Neural progenitor cell (in vitro differentiated cells): Measurements from ENCODE around the gene SLC17A9.

Source experiments
- EZH2 ChIP-seq: fragments of 200-600 bp; sonication (generic); IDR thresholded peaks from 2 replicates; pipeline ENCODE4 v1.6.1; 2017; ENCODE audit warnings: antibody characterized with exemption, mild to moderate bottlenecking, moderate library complexity
- EZH2phosphoT487 ChIP-seq: fragments of 200-600 bp; sonication (generic); IDR thresholded peaks from 2 replicates; pipeline ENCODE4 v1.6.1; 2017; ENCODE audit warnings: antibody characterized with exemption
- TF ChIP-seq, protein P1 (sequence below): fragments of 200-600 bp; sonication (generic); IDR thresholded peaks from 2 replicates; pipeline ENCODE4 v1.5.1; 2017; ENCODE audit warnings: antibody characterized with exemption, mild to moderate bottlenecking

DNA sequence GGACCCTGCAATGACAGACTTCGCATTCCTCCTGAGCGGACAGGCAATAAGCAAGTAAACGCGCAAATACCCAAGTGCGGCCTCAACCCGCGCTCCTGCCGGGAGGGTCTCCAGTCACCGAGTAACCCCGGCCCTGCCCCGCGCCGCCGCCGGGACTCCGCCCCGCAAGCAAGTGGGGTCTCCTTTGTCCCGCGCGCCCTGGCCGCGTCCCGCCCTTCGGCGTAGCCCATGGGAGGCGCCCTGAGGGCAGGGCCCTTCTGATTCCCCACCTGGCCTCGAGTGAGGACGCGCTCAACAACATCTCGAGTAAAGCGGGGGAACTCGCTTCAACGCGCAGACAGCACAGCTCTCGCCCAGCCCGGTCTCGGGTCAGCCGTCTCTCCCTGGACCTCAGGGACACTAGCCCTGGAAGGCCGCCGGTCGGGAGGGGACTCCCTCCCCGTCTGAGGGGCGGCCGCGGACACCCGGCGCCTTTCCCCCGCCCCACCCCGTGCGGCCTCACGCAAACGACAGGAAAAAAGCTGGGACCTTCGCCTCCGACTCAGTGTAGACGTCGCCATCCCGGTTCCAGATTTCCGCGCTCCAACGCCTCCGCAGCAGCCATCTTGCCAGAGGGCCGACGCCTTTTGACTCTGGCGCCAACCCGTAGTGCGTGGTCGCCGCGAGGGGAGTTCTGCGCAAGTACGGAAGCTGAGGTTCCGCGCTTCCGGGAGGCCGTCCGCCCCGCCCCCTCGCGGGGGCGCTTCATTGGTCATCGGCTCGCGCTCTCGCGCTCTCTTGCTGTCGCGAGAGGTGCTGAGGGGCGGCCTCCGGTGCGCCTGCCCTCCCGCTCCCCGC is 15.0 kb upstream of the SLC17A9 start:
- TF ChIP-seq, protein P1, sequence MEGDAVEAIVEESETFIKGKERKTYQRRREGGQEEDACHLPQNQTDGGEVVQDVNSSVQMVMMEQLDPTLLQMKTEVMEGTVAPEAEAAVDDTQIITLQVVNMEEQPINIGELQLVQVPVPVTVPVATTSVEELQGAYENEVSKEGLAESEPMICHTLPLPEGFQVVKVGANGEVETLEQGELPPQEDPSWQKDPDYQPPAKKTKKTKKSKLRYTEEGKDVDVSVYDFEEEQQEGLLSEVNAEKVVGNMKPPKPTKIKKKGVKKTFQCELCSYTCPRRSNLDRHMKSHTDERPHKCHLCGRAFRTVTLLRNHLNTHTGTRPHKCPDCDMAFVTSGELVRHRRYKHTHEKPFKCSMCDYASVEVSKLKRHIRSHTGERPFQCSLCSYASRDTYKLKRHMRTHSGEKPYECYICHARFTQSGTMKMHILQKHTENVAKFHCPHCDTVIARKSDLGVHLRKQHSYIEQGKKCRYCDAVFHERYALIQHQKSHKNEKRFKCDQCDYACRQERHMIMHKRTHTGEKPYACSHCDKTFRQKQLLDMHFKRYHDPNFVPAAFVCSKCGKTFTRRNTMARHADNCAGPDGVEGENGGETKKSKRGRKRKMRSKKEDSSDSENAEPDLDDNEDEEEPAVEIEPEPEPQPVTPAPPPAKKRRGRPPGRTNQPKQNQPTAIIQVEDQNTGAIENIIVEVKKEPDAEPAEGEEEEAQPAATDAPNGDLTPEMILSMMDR: no peak
- TF ChIP-seq EZH2: no peak
- no peak for TF ChIP-seq EZH2phosphoT487
